Left cardiac atrium (tissue), 4 donors: Measurements from ENCODE around the gene MPZ. TPM values are rescaled to one million over a fixed set of nuclear protein-coding genes. Genes with fewer than 3 reads are reported as not detected.

ENCODE experiments used
- ATAC-seq, 2 donors: fragments of 200-7000 bp; cut with Tn5 transposase; one replicate each; pipeline ENCODE4 v1.9.1; 2020; ENCODE audit warnings: mild to moderate bottlenecking in 2 of 2, moderate library complexity in 2 of 2
- DNase-seq: peaks from one replicate; pipeline ENCODE4 v3.0.0-alpha.2; 2020
- intact Hi-C, 2 donors: fragments of 100-400 bp; cut with DNase I; formaldehyde crosslinking; loops; one replicate each; pipeline versions ENCODE4 v1.14.1 to v1.15.1; 2022 to 2023
- total RNA-seq, 2 donors: library from RNA; stranded (reverse); fragmentation: NEBNext Ultra II Directional; extraction: Animal tissue kit (Norgen Biotek cat#: 25700); gene quantifications; one replicate each; pipeline ENCODE4 v1.2.1, GENCODE V29; 2021
- donor health status: DM: no; HTN: yes; CAD: no.
- donor health status: DM: no; HTN: yes; CAD: no; lungs with severe emphysema.
- donor health status: DM: yes; HTN: yes; CAD: no.
- donor health status: Dilated cardiomyopathy.

The MPZ gene
- total RNA-seq, 2 donors from 2014 or later: 3.2 to 8.6 TPM

DNA sequence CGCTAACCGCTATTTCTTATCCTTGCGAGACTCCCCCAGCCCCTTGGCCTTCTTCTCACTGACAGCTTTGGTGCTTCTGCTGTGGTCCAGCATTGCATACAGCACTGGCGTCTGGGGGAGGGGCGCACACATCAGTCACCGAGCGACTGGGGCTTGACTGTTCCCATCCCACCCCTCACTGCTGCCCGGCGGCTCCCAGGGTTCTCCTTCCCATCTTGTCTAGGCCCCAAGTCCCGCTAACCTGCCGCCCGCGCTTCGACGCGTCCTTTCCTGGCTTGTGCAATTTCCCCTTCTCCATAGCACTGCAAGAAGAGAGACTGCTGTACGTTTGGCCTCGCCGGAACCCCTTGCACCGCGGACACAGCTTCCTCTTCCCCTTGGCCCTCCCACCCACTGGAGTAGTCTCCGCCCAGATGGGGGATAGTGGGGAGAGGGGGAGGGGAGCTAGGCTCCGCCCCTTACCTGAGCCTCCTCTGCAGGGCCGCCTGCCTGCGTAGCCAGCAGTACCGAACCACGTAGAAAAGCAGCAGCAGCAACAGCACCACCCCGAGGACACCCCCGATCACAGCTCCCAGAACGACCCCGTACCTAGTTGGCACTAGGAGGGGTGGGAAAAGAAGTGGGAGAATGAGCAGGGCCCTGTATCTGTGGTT, 3.8 kb downstream of the MPZ start:
- ATAC-seq: peak; percentile 91 to 98
- intact Hi-C loops: no loop called here

DNA sequence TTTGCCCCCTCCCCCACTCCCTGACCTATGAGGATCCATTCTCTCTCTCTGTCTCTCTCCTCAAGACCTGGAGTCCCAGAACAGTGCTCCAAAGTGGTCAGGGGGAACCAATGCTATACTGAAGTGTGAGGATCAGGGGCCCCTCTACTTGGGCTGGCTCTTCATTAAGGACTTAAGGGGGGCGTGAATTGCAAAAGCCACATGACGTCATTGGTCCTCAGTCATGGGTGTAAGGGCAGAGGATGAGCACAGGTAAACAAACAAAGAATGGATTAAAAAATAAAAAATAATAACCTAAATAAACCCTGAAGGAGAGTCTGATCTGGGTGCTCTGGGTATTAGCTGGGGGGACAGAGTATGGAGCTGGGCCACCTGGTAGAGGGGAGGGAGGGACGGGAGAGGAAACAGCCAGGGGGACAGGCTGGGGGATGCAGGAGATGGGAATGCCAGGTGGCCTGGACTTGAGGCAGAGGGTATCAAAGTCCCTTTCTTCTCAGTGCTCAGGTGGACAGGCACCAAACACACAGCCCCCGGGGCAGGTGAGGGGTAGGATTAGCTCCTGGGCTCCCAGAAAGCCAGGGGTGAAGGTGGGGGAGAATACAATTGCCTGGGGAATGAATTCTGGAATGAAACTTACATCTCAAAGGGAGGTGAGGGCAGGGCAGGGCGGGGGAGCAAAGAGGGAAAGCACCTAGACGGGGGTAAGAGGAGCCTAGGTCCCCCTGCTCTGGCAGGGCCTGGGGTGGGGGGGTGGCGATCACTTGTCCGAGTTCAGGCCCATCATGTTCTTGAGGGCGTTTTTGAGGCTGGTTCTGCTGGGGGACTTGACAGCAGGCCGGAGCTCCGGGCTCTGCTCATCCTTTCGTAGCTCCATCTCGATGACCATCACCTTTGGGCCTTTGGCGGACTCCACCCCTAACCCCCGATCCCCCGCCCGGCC, 4.6 kb downstream of the MPZ start:
- ATAC-seq (peak; percentile 3 to 7), DNase-seq (no peak)
- intact Hi-C loops: no loop called here

More for the DNA sequence above, 3.8 kb downstream of the MPZ start:
- peak; percentile 85 for DNase-seq

DNA sequence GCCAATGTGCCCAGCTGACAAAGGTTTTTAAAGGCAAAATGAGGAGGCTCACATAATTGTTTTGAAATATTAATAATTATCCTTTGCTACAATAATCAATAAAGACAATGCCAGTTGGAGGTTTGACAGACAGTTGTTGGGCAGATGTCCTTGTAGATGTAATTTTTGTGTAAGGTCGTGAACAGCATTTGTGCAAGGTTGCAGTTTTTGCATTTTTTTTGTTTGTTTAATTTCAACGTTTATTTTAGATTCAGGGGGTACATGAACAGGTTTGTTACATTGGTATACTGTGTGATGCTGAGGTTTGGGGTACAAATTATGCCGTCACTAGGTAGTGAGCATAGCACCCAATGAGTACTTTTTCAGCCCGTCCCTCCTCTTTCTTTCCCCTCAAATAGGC, 9.3 kb downstream of the MPZ start:
- no peak for DNase-seq
- ATAC-seq: no peak
- intact Hi-C loops: no loop called here

DNA sequence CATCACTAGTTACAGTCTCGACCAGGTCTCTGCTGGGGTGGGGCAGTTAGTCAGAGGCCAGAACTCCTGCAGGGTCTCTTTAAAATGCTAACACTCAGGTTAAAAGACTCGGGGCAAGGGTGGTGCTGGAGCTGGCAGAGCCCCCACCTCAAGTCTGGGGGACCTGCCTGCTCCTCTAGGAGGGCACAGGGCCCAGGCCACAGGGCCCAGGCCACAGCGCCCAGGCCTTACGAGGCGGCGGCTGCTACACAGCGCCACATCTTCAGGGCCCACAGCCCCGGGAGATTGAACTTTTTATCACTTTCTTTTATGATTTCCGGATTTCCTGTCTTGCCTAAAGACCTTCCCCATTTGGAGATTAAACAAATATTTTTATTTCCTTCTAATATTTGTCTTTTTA, 10.4 kb downstream of the MPZ start:
- intact Hi-C loops: no loop called here
- DNase-seq (no peak), ATAC-seq (no peak)

DNA sequence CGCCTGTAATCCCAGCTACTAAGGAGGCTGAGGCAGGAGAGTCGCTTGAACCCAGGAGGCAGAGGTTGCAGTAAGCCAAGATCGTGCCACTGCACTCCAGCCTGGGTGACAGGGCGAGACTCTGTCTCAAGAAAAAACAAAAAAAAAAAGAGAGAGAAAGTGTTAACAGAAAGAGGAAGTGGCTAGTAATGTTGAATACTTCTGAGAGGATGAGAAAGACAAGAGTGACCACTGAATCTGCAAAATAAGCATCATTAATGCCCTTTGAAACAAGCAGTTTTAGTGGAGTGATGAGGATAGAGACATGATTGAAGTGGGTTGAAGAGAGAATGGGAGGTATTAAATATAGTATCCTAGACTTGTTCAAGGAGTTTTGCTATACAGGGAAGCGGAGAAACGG, 11.7 kb downstream of the MPZ start:
- intact Hi-C loops: no loop called here
- no peak for DNase-seq

DNA sequence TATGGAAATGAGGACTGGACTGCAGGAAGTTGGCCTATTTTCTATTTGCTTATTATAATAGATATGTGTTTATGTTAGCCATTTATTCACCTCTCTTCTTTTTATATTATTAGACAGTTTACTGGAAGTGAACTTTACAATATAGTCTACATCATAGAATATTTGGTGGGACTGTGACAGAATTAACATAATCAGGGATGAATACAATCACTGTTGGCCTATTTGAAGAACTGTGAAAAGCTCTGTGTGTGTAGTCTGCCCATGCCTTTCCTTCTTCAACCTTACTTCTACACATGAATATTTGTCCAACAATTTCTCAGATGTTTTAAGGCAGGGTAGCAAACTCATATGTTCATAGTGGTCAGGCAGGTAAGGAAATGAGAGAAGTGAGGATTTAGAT, 12.4 kb downstream of the MPZ start:
- no peak for DNase-seq
- ATAC-seq: no peak
- intact Hi-C loops: no loop called here

More for the DNA sequence above, 11.7 kb downstream of the MPZ start:
- ATAC-seq: no peak

DNA sequence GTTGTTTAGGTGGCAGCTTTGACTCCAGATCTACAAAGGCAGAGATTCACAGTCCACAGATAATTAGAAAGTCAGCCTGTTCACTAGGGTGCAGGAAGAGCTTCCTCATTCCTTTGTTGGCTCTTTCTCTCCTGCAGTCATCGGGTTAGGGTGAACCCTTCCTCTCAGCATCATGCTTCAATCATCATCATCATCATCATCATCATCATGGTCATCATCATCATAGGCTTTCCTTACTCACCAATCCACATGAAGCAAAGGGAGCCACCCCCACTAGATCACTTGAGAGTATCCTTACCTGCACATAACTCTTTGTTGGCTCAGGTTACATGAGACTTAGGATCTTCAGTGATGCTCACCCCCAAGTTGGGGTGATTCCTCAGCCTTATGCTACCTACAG, 19.0 kb downstream of the MPZ start:
- ATAC-seq (no peak), DNase-seq (no peak)
- intact Hi-C loops: no loop called here

DNA sequence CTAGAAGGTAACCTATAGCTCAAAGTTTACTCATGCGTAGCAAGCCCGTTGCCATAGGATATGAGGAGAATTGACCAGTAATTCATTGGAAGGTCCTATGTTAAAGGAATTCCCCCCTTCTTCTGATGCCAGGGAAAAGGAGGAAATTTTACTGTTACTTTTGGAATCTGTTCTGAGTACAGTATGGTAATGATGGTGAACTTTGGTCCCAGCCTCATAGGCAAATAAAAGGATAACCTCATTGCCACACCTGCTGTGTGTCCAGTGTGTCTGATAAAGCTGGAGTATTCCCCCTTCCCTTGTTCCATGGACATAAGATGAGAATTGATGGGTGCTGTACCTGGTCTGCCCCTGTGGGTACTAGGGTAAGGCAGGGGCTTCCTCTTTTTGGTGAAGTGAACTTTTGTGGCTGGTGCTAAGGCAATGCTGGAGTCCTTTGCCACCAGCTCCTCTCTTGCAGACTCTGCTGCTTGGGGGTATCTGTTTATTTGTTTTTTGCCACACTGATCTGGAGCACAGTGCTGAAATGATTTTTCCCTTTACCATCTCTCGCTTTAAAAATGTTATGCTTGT, 22.2 kb downstream of the MPZ start:
- intact Hi-C loops: loop anchor here in 1 of 2 donors (10.0 kb wide), 1 partner anchor 53 kb away; the partner anchor contains the start of gene NR1I3
- DNase-seq: no peak

DNA sequence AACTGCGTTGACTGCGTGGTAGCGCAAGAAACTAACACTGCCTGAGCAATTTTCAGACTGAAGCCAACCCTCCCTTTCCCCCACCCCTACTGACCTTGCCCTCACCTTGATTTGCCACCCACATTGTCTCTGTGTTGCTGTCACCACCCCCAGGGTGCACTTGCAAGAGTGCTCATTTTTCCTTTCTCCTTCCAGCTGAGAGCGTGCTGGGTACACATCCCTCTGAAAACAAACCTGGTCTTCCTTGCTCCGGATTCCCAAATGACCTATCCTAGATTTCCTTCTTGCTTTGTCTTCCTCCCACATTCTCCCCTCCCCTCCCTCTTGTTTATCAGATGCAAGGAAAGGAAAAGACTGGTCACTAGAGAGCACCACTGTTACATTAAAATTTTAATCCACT, 24.2 kb downstream of the MPZ start:
- intact Hi-C loops: loop anchor here in 1 of 2 donors (10.0 kb wide), 1 partner anchor 51 kb away; the partner anchor contains the start of gene NR1I3
- no peak for ATAC-seq
- no peak for DNase-seq

More for the DNA sequence above, 22.2 kb downstream of the MPZ start:
- ATAC-seq: no peak

DNA sequence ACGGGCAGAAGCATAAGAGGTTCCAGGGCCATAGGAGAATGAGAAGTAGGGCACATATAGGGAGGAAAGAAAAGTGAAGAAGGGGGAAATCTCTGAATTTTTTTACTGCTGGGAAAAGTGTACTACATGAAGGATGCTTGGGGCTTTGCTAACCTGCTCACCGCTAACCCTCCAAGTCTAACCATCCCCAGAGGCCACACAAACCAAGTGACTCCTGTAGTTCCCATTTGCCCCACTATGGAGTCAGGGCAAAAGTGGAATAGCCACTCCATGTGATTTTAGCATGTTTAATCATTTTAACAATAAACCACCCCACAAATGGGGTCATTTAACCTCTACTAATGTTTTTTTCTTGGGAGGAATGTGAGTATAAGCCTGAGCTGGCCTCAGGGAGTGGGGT, 24.7 kb downstream of the MPZ start:
- DNase-seq (no peak), ATAC-seq (no peak)
- intact Hi-C loops: loop anchor here in 1 of 2 donors (10.0 kb wide), 1 partner anchor 50 kb away; the partner anchor contains the start of gene NR1I3

DNA sequence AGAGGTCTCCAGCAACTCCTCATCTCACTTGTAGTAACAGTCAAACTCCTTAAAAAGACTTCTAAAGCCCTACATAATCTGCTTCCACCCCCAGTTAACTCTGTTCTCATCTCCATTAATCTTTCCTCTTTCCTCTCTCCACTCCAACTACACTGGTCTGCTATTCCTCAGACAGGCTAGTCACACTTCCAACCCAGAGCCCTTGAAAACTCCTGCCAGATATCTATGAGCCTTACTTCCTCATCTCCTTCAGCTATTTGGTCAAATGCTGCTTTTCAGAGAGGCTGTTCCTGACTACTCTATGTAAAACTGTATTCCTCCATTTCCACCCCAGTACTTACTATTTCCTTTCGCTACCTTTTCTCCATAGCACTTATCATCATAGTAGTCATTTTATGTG, 26.8 kb downstream of the MPZ start:
- ATAC-seq: no peak
- no peak for DNase-seq
- intact Hi-C loops: loop anchor here in 1 of 2 donors (10.0 kb wide), 1 partner anchor 48 kb away; the partner anchor contains the start of gene NR1I3

DNA sequence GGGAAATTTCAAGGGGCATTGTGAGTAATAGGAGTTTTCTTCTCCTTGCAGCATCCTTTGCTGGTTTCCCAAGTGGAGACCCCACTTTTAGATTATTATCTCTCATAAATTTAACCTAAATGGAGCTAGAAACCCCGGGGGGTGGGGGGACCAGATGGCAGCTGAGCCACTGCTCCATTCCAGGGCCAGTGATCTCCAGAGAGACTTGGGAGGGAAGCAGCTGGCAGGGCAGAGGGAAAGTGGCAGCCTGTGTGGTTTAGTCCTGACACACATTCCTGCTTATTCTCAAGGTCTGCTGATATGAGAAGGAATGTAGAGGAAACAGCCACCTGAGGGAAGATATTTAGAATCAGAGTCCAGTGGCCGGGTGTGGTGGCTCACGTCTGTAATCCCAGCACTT, 34.9 kb downstream of the MPZ start:
- intact Hi-C loops: no loop called here
- ATAC-seq: no peak

DNA sequence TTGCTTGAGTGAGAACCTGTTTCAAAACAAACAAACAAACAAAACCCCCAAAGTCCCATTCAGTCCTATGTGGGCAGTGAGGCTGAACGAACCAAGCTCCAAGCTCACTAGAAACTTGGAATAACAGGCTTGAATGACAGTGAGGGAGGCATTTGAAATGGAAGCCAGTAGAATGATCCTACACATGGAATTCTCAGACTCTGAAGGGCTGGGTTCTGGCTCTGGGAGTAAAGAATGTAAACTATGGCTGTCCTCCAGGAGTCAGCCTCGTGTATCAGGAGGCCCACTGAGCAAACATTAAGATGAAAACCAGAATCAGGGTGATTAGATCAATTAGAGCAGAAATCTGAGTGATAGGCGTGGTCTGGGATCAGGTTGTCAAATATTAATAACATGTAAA, 36.4 kb downstream of the MPZ start:
- no peak for ATAC-seq
- intact Hi-C loops: no loop called here
- no peak for DNase-seq

More for the DNA sequence above, 34.9 kb downstream of the MPZ start:
- no peak for DNase-seq

DNA sequence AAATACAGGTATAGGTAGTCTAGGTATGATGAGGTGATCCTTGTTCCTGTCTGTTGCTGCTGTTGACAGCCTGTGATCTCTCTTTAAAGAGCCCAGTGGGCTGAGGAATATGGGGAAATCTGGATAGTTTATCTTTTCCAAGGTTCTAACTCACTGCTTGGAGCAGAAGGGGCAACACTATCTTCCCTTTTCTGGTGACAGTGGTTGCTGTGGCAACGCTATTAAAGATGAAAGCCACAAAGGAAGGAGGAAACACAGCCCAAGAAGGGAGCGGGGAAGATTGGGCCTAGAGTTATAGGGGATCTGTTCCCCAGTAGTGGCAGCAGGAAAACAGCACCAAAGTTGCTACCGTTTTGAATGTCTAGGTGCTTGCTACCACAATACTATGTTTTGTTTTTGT, 42.4 kb downstream of the MPZ start:
- intact Hi-C loops: no loop called here
- DNase-seq (no peak), ATAC-seq (no peak)

DNA sequence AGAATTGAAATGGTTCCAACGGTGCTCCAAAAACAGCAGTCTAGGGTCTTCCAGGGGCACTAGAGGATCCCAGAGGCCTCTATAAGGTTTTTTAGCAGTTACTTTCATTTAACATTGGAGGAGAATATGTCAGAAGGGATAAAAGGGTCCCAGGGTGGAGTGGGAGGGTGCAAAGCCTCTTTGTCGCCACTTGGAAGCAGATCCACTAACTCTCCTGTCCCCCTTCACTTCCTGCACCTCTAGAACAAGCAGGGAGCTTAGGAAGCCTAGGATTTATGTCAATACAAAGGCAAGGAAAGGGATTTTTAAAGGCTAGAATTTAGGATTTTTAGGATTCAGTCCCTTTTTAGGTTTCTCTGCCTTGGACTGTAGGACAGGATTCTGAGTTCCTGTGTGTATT, 42.9 kb downstream of the MPZ start:
- ATAC-seq (no peak), DNase-seq (no peak)
- intact Hi-C loops: no loop called here

DNA sequence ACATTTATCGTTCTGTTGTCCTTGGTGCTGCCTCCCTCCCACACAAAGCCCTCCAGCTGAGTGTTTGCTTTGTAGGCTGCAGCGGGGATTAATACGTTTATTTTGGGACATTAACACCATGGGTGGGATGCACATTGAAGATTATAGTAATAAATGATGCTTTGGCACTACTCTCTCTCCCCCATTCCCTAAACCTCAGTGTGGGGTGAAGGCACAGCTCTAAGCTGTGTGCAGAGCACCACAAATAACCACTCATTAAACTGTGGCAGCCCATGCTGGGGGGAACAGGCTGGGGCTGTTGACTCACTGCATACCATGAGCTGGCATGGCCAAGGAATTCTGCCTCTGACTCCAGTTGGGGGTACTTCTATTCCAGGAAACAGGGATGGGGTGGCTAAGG, 43.6 kb downstream of the MPZ start:
- DNase-seq (no peak), ATAC-seq (peak in 1 of 2 donors; percentile 32)
- intact Hi-C loops: no loop called here

DNA sequence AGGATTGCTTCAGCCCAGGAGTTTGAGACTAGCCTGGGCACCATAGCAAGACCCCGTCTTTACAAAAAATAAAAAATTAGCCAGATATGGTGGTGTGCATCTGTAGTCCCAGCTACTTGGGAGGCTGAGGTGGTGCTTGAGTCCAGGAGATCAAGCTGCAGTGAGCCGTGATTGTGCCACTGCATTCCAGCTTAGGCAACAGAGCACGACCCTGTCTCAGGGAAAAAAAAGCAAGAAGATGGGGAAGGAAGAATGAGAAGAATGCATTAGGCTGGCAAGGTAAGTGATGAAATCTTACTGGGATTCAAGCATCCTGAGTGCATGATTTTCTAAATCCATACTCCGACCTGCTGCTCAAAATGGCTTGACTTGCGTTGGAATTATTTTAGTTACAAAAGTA, 44.5 kb downstream of the MPZ start:
- DNase-seq: no peak
- intact Hi-C loops: no loop called here
- ATAC-seq: no peak

DNA sequence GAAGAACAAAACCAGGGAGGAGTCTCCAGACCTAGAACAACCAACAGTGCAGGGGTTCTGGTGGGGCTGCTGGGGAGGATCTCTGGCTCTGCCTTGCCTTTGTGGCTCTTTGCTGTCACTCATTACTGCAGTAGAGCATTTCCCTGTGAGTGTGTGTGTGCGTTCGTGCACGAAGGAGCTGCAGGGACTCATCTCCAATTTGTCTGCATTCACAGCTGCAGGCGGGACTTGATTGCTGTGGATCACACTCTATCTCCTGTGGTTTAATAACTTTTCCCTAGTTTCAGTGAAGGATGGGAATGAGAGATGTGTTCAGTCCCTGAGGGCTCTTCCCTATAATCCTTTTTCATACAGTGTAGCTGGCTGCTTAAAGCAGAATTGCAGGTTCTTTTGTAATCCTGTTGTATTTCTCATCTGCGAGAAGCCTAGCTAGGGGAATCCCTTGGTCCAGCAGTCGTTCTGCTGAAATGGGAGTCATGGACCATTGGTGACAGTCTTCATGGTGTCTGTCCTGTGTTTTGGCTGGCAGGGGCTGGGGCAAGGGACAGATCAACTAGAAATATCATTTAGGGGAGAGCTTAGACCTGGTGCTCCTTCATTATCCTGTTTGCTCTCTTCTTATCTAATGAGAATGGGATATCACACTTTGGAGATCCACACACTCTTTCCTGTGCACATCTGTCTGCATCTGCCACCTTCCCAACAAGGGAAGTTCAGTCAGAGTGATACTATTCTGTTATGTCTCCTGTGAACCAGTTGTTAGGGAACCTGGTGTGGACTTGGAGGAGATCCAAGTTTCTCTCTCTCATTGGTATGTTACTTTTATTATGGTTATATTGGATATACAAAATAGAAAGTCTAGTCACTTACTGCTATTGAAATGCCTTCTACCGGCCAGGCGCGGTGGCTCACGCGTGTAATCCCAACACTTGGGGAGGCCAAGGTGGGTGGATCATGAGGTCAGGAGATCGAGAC, 48.2 kb downstream of the MPZ start:
- ATAC-seq: no peak
- intact Hi-C loops: no loop called here
- DNase-seq: no peak
